K562 treated with DMSO at 1 percent for 12 hours (cell line): Measurements from ENCODE around the gene PRDM12. TPM values are rescaled to one million over a fixed set of nuclear protein-coding genes. Genes with fewer than 3 reads are reported as not detected.

Experiments used
- total RNA-seq: library from RNA; unstranded; fragments of 300-600 nt; gene quantifications from 2 replicates; pipeline ENCODE4 v1.2.3, GENCODE V29; 2022; ENCODE audit not compliant: insufficient read depth

PRDM12 gene
- not detected in 2 replicates for total RNA-seq

DNA sequence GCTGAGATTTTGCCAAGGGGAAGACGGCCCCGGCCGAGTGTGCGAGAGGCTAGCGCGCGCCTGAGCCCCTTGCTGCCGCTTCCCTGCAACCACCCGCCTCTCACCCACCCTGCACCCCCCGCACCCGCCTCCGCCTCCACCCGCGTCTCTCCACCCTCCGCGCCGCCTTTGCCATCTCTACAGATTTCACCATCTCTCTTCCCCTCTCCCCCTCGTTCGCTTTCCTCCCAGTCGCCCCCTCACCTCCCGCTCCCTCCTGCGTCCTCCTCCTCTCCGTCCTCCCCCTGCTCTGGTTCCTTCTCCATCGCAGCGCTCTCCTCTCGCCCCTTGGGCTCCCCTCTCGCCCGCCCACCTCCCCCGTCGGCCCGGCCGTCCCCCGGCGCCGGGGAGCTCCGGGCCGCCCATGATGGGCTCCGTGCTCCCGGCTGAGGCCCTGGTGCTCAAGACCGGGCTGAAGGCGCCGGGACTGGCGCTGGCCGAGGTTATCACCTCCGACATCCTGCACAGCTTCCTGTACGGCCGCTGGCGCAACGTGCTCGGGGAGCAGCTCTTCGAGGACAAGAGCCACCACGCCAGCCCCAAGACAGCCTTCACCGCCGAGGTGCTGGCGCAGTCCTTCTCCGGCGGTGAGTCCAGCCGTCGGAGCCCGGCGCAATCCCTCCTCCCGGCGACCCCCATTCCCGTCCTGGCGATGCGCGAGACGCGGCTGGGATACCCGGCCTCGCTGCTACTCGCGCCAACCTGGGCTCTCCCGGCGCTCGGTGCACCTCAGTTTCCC is at the start of gene PRDM12:
Gene PRDM12 (plus strand): TSS at position 344 of the 778 bp plus-strand sequence. CDS start 60 bp downstream, at position 404.

DNA sequence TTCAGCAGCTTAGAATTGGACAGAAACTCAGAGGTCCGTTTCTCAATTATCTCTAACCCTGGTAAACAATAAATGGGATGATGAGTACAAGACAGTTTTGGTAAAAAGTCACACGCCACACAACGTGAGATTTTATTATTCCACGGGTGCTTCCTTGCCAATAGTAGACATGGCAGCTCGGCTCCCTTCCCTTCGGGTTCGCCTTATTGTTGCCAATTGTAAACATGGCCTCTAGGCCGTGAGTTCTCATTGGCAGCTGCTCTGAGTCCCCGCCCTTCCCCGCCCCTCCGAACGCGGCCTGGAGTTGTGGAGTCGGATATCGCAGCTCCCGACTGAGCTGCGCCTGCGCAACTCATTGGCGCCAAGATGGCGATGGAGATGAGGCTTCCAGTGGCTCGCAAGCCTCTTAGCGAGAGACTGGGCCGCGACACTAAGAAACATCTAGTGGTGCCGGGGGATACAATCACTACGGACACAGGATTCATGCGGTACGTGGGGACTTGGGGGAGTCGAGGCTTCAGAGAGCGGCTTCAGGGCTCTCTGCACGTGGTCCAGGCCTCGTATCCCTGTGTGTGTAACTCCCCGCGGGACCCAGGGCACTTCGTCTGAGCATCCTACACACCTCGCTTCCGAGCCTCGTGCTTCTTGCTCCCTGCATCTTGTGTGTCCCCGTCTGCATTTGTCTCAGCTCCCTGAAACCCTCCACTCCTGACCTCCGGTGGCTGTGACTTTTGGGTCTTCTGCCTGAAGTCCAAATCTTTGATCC is 29.2 kb downstream of the PRDM12 start, which contains the start of gene EXOSC2:
Gene EXOSC2 (plus strand): TSS at position 355 of the 766 bp plus-strand sequence. CDS start 12 bp downstream, at position 367.

Other genes starting within 250 kb of the PRDM12 start
- gene ASS1, start 219.6 kb upstream of the PRDM12 start, total RNA-seq = 54.6 and 57.6 TPM in 2 replicates
- gene FUBP3, start 85.0 kb upstream of the PRDM12 start, total RNA-seq = 12.3 and 36.6 TPM in 2 replicates
- 20.2 and 30.9 TPM in 2 replicates for gene EXOSC2, start 29.2 kb downstream of the PRDM12 start, total RNA-seq
- 49.8 and 135 TPM in 2 replicates for gene ABL1, start 170.7 kb downstream of the PRDM12 start, total RNA-seq
- gene QRFP, start 232.2 kb downstream of the PRDM12 start, total RNA-seq = 1.2 TPM in 1 of 2 replicates, not detected in the other